Liver (tissue), 9 donors: ENCODE results near the gene NCS1. TPM values are rescaled to one million over a fixed set of nuclear protein-coding genes. Genes with fewer than 3 reads are reported as not detected.

ENCODE experiments used
- DNase-seq: peaks from one replicate; pipeline ENCODE4 v3.0.0-alpha.2; 2017; ENCODE audit warnings: low spot score
- H3K27ac ChIP-seq, 2 donors: one replicate each; pipeline ENCODE4 v1.7.0; 2013; ENCODE audit warnings: inconsistent platforms in 2 of 2, low read length in 2 of 2, control low read depth in 1 of 2, low read depth in 1 of 2, mild to moderate bottlenecking in 1 of 2
- H3K27me3 ChIP-seq, 4 donors: one replicate each; pipeline versions ENCODE4 v1.6.1 to v1.7.0; 2013; ENCODE audit warnings: low read length in 3 of 4, inconsistent platforms in 1 of 4, mild to moderate bottlenecking in 1 of 4, moderate library complexity in 1 of 4; ENCODE audit not compliant: control insufficient read depth in 4 of 4, insufficient read depth in 4 of 4
- H3K36me3 ChIP-seq, 4 donors: one replicate each; pipeline versions ENCODE4 v1.6.1 to v1.7.0; 2013; ENCODE audit warnings: low read length in 3 of 4, mild to moderate bottlenecking in 3 of 4, low read depth in 1 of 4, moderate library complexity in 1 of 4; ENCODE audit not compliant: control insufficient read depth in 4 of 4, insufficient read depth in 3 of 4
- H3K4me1 ChIP-seq, 4 donors: one replicate each; pipeline versions ENCODE4 v1.6.1 to v1.7.0; 2013; ENCODE audit warnings: low read length in 3 of 4, mild to moderate bottlenecking in 3 of 4, moderate library complexity in 1 of 4; ENCODE audit not compliant: control insufficient read depth in 4 of 4, insufficient read depth in 4 of 4
- H3K4me3 ChIP-seq, 3 donors: one replicate each; pipeline versions ENCODE4 v1.6.1 to v1.7.0; 2013; ENCODE audit warnings: low read length in 3 of 3, control low read depth in 1 of 3, low read depth in 1 of 3, mild to moderate bottlenecking in 1 of 3
- H3K9ac ChIP-seq, 2 donors: one replicate each; pipeline ENCODE4 v1.7.0; 2013; ENCODE audit warnings: low read length in 2 of 2, mild to moderate bottlenecking in 2 of 2, moderate library complexity in 2 of 2, control low read depth in 1 of 2, low read depth in 1 of 2
- H3K9me3 ChIP-seq, 4 donors: one replicate each; pipeline versions ENCODE4 v1.6.1 to v1.7.0; 2013; ENCODE audit warnings: low read length in 3 of 4; ENCODE audit not compliant: control insufficient read depth in 4 of 4
- GABPA ChIP-seq, 2 donors: IDR thresholded peaks in 1 of 2; conservative IDR thresholded peaks in 1 of 2; 2 replicates each; pipeline ENCODE4 v1.6.1; 2016; ENCODE audit warnings: antibody characterized with exemption in 2 of 2, mild to moderate bottlenecking in 1 of 2, moderate library complexity in 1 of 2
- HNF4A ChIP-seq, 2 donors: conservative IDR thresholded peaks; 2 replicates each; pipeline ENCODE4 v1.6.1; 2016; ENCODE audit warnings: antibody characterized with exemption in 2 of 2, mild to moderate bottlenecking in 2 of 2
- HNF4G ChIP-seq: IDR thresholded peaks from 2 replicates; pipeline ENCODE4 v1.6.1; 2016; ENCODE audit warnings: antibody characterized with exemption
- JUND ChIP-seq, 2 donors: IDR thresholded peaks; 2 replicates each; pipeline ENCODE4 v1.6.1; 2016; ENCODE audit warnings: antibody characterized with exemption in 2 of 2
- NR2F2 ChIP-seq: IDR thresholded peaks from 2 replicates; pipeline ENCODE4 v1.6.1; 2016; ENCODE audit warnings: antibody characterized with exemption
- RAD21 ChIP-seq, 2 donors: IDR thresholded peaks; 2 replicates each; pipeline ENCODE4 v1.6.1; 2016; ENCODE audit warnings: antibody characterized with exemption in 2 of 2, mild to moderate bottlenecking in 2 of 2
- REST ChIP-seq: IDR thresholded peaks from 2 replicates; pipeline ENCODE4 v1.6.1; 2016; ENCODE audit warnings: antibody characterized with exemption, mild to moderate bottlenecking
- RXRA ChIP-seq, 2 donors: IDR thresholded peaks; 2 replicates each; pipeline ENCODE4 v1.6.1; 2017 to 2018; ENCODE audit warnings: antibody characterized with exemption in 2 of 2, mild to moderate bottlenecking in 1 of 2
- SP1 ChIP-seq: IDR thresholded peaks from 2 replicates; pipeline ENCODE4 v1.6.1; 2018; ENCODE audit warnings: antibody characterized with exemption, mild to moderate bottlenecking
- TAF1 ChIP-seq: conservative IDR thresholded peaks from 2 replicates; pipeline ENCODE4 v1.6.1; 2016; ENCODE audit warnings: antibody characterized with exemption, mild to moderate bottlenecking
- YY1 ChIP-seq: IDR thresholded peaks from 2 replicates; pipeline ENCODE4 v1.6.1; 2016; ENCODE audit warnings: antibody characterized with exemption, mild to moderate bottlenecking
- WGBS: extraction: QIAGEN DNeasy Blood & Tissue Kit; methylation state at CpG from one replicate; pipeline ENCODE4 v1.1.7; 2013; 5-methylcytosine and 5-hydroxymethylcytosine counted together
- polyA plus RNA-seq, 2 donors: library from polyadenylated mRNA; stranded (reverse) in 1 of 2; unstranded in 1 of 2; fragments of 200-250 nt in 1 of 2; fragments of >200 nt in 1 of 2; fragmentation: Nextera tagmentation in 1 of 2; extraction: Ambion mirVana in 1 of 2; gene quantifications; one replicate each; pipeline versions ENCODE4 v1.2.1 to v1.2.3, GENCODE V29; 2013 to 2015
- total RNA-seq, 2 donors: library from RNA; depleted of rRNA; stranded (reverse); fragments of >200 nt; gene quantifications; one replicate each; pipeline ENCODE4 v1.2.3, GENCODE V29; 2014
- TF ChIP-seq, protein P1 (sequence below): IDR thresholded peaks from 2 replicates; pipeline ENCODE4 v1.6.1; 2016; ENCODE audit warnings: antibody characterized with exemption
- TF ChIP-seq, protein P2 (sequence below): fragments of 150-350 bp; IDR thresholded peaks from 2 replicates; pipeline ENCODE4 v1.5.1; 2017; ENCODE audit warnings: improper control_type of control experiment, low read depth, low read length; ENCODE audit not compliant: missing input control
- TF ChIP-seq, protein P3 (sequence below): IDR thresholded peaks from 2 replicates; pipeline ENCODE4 v1.6.1; 2016; ENCODE audit warnings: antibody characterized with exemption
- donor health status: healthy.
- donor health status: healthy.
- donor health status: healthy.
- donor health status: healthy.
- donor health status: healthy.

Gene NCS1
- total and polyA plus RNA-seq, 4 donors = 0.35 to 2.5 (median 1.2) TPM

DNA sequence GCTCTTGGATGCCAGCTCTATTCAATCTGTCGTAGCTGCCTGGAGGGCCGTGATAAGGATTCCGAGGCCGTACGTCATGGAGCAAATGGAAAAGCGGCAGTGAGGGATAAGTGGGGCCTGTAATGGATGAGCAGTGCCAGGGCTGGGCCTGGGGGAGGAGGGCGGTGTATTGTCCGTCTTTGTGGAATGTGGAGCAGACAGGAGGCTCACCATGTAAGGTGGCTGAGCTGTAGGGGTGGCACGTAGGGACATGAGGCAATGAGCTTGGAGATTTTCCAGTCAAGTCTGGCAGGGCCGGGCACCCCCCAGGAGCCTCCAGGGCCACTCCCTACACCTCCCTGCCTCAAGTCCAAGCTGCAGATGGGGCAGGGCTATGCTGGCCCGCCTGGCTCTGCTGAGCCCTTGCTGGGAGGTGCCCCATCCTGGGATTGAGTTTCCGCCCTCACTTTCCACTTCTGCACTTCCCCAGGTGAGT is 29.2 kb downstream of the NCS1 start:
- Histone ChIP-seq H3K4me3 (no peak overlapping the region), H3K9me3 (no peaks in the 10 kb centered on the region), H3K4me1 (peaks cover 0 to 3% (median 1%) of the 10 kb centered on the region in 4 donors), H3K9ac (no peak overlapping the region), H3K27ac (no peak overlapping the region), H3K27me3 (no peaks in the 10 kb centered on the region), H3K36me3 (no peaks in the 10 kb centered on the region)
- 94% methylated on average over 12 of the region's 12 CpGs for WGBS
- DNase-seq = no peak
- TF ChIP-seq, protein P1, sequence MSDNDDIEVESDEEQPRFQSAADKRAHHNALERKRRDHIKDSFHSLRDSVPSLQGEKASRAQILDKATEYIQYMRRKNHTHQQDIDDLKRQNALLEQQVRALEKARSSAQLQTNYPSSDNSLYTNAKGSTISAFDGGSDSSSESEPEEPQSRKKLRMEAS = no peak
- TF ChIP-seq NR2F2 (no peak), YY1 (no peak), JUND (IDR thresholded peaks at IDR 0.05) (no peak), REST (no peak), HNF4A (conservative IDR thresholded peaks at IDR 0.05) (no peak)

DNA sequence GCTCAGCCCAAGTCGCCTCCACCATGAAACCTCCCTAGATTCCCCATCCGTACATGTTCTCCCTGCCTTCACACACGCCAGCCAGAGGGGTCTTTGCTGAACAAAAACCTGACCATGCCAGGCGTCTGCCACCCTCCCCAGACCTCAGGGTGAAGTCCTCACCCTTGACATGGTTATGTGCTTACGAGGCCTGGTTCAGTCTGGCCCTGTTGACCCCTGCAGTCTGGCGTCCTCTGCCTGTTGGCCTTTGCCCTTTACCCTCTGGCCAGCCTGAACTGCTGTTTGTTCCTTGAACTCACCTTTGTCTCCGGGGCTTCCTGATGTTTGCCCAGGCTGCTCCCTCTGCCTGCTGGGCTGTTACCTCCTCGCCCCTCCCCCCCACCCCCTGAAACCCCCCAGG is 29.8 kb downstream of the NCS1 start:
- TF ChIP-seq NR2F2 (peak; percentile 88), HNF4G (peak; percentile 67), SP1 (peak; percentile 50), RXRA (IDR thresholded peaks at IDR 0.05) (peak; percentile 84 to 89), HNF4A (conservative IDR thresholded peaks at IDR 0.05) (peak; percentile 93 to 96)
- TF ChIP-seq, protein P2, sequence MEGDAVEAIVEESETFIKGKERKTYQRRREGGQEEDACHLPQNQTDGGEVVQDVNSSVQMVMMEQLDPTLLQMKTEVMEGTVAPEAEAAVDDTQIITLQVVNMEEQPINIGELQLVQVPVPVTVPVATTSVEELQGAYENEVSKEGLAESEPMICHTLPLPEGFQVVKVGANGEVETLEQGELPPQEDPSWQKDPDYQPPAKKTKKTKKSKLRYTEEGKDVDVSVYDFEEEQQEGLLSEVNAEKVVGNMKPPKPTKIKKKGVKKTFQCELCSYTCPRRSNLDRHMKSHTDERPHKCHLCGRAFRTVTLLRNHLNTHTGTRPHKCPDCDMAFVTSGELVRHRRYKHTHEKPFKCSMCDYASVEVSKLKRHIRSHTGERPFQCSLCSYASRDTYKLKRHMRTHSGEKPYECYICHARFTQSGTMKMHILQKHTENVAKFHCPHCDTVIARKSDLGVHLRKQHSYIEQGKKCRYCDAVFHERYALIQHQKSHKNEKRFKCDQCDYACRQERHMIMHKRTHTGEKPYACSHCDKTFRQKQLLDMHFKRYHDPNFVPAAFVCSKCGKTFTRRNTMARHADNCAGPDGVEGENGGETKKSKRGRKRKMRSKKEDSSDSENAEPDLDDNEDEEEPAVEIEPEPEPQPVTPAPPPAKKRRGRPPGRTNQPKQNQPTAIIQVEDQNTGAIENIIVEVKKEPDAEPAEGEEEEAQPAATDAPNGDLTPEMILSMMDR = no peak

GRCh38 chr9:130204341-130204740 is 32.1 kb downstream of the NCS1 start:
- peaks cover 0 to 3% (median 0%) of the 10 kb centered on the region in 4 donors for H3K4me1 ChIP-seq
- no peaks in the 10 kb centered on the region for H3K36me3 ChIP-seq
- no peak overlapping the region for H3K27ac ChIP-seq
- WGBS = 97% methylated on average over 5 of the region's 5 CpGs
- no peak overlapping the region for H3K9ac ChIP-seq
- DNase-seq = no peak
- H3K4me3 ChIP-seq = no peak overlapping the region
- H3K9me3 ChIP-seq = no peaks in the 10 kb centered on the region
- H3K27me3 ChIP-seq = no peaks in the 10 kb centered on the region
- TF ChIP-seq, protein P1 = no peak
- TF ChIP-seq TAF1 = no peak
- no peak for TF ChIP-seq RXRA (IDR thresholded peaks at IDR 0.05)
- TF ChIP-seq, protein P3, sequence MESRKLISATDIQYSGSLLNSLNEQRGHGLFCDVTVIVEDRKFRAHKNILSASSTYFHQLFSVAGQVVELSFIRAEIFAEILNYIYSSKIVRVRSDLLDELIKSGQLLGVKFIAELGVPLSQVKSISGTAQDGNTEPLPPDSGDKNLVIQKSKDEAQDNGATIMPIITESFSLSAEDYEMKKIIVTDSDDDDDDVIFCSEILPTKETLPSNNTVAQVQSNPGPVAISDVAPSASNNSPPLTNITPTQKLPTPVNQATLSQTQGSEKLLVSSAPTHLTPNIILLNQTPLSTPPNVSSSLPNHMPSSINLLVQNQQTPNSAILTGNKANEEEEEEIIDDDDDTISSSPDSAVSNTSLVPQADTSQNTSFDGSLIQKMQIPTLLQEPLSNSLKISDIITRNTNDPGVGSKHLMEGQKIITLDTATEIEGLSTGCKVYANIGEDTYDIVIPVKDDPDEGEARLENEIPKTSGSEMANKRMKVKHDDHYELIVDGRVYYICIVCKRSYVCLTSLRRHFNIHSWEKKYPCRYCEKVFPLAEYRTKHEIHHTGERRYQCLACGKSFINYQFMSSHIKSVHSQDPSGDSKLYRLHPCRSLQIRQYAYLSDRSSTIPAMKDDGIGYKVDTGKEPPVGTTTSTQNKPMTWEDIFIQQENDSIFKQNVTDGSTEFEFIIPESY = no peak
- TF ChIP-seq GABPA (IDR thresholded peaks at IDR 0.05 in 1 of 2, conservative IDR thresholded peaks at IDR 0.05 in 1 of 2) = no peak
- TF ChIP-seq REST = no peak
- TF ChIP-seq HNF4G = no peak
- TF ChIP-seq RAD21 (IDR thresholded peaks at IDR 0.05) = no peak
- no peak for TF ChIP-seq NR2F2
- TF ChIP-seq HNF4A (conservative IDR thresholded peaks at IDR 0.05) = no peak

More for the DNA sequence above, 29.8 kb downstream of the NCS1 start:
- no peak overlapping the region for H3K4me3 ChIP-seq
- H3K27ac ChIP-seq = no peak overlapping the region
- no peaks in the 10 kb centered on the region for H3K27me3 ChIP-seq
- H3K4me1 ChIP-seq = peaks cover 0 to 3% (median 1%) of the 10 kb centered on the region in 4 donors
- WGBS = 60% methylated on average over 8 of the region's 8 CpGs
- H3K36me3 ChIP-seq = no peaks in the 10 kb centered on the region
- no peaks in the 10 kb centered on the region for H3K9me3 ChIP-seq
- H3K9ac ChIP-seq = no peak overlapping the region
- no peak for DNase-seq
